GM12878 (cell line): ENCODE results near the gene COX6B2. TPM values are rescaled to one million over a fixed set of nuclear protein-coding genes. Genes with fewer than 3 reads are reported as not detected.

Experiments used
- MYC ChIP-seq: IDR thresholded peaks from 2 replicates; pipeline ENCODE4 v1.6.1; 2011; ENCODE audit warnings: mild to moderate bottlenecking, low read length, moderate library complexity, inconsistent platforms; ENCODE audit not compliant: insufficient read depth, insufficient replicate concordance, insufficient read length, severe bottlenecking
- polyA plus RNA-seq, 11 experiments: library from polyadenylated mRNA; depleted of rRNA in 4 of 11; unstranded in 6 of 11; stranded (reverse) in 5 of 11; fragments of >200 nt; fragmentation: Nextera tagmentation in 4 of 11; fragmentation: Illumina TruSeq in 1 of 11; extraction: Ambion mirVana in 4 of 11; extraction: Trizol in 1 of 11; gene quantifications; 1 replicate in 1 of 11; 2 replicates in 10 of 11; pipeline versions ENCODE4 v1.2.1 to v1.2.3, GENCODE V29; 2011 to 2016; ENCODE audit warnings: inconsistent platforms in 2 of 11, missing spikeins in 2 of 11, low read depth in 1 of 11
- total RNA-seq, 4 experiments: library from RNA; depleted of rRNA in 3 of 4; stranded (reverse); fragments of >200 nt in 3 of 4; fragmentation: Illumina TruSeq in 1 of 4; extraction: Trizol in 1 of 4; gene quantifications; 2 replicates each; pipeline versions ENCODE4 v1.2.1 to v1.2.3, GENCODE V29; 2013 to 2021
- TF ChIP-seq, protein P1 (sequence below): fragments of 450-650 bp; IDR thresholded peaks from 2 replicates; pipeline ENCODE4 v1.6.1; 2018; ENCODE audit warnings: mild to moderate bottlenecking, low read depth, moderate library complexity; ENCODE audit not compliant: partially characterized antibody
- TF ChIP-seq, protein P2 (sequence below): fragments of 450-650 bp; IDR thresholded peaks from 2 replicates; pipeline ENCODE4 v1.6.1; 2017; ENCODE audit warnings: mild to moderate bottlenecking, low read depth, inconsistent platforms; ENCODE audit not compliant: poor library complexity, severe bottlenecking
- TF ChIP-seq, protein P3 (sequence below): fragments of 450-650 bp; IDR thresholded peaks from 2 replicates; pipeline ENCODE4 v1.6.1; 2016; ENCODE audit warnings: mild to moderate bottlenecking

The COX6B2 gene
- total and polyA plus RNA-seq, 10 of the 15 experiments (the other 5 are each of a cell fraction or from before 2014, with no cell fraction given): 0.05 to 0.08 (median 0.07) TPM; not detected in 6

DNA sequence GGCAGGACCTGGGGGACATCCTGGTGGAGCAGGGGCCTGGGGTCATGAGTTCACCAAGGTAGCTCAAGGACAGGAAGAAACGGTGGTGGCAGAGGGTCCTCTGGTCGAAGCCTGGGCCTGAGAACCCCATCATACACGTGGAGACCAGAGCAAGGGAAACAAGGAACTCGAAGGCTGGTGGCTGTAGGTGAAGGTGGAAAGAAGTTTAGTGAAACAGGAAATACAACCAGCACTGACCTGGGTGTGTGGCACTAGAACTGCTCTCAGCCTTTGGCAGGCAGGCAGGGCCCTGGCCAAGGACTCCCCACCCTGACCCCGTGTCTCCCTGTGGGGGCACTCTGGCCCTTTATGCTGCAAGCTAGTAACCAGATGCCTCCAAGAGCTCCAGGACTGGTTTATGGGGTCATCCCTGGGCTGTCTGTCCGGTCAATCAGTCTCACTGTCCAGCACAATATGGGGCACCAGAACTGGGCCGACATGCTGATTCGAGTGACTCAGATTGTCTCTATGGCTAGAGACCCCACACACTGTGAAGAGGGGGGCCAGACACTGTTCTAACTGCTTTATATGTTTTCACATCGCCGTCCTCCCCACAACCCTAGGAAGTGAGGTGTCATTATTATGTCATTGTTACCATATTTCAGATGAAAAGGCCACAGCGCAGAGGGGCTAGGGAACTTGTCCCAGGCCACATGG, 3.8 kb downstream of the COX6B2 start (continued):
- TF ChIP-seq, protein P1, sequence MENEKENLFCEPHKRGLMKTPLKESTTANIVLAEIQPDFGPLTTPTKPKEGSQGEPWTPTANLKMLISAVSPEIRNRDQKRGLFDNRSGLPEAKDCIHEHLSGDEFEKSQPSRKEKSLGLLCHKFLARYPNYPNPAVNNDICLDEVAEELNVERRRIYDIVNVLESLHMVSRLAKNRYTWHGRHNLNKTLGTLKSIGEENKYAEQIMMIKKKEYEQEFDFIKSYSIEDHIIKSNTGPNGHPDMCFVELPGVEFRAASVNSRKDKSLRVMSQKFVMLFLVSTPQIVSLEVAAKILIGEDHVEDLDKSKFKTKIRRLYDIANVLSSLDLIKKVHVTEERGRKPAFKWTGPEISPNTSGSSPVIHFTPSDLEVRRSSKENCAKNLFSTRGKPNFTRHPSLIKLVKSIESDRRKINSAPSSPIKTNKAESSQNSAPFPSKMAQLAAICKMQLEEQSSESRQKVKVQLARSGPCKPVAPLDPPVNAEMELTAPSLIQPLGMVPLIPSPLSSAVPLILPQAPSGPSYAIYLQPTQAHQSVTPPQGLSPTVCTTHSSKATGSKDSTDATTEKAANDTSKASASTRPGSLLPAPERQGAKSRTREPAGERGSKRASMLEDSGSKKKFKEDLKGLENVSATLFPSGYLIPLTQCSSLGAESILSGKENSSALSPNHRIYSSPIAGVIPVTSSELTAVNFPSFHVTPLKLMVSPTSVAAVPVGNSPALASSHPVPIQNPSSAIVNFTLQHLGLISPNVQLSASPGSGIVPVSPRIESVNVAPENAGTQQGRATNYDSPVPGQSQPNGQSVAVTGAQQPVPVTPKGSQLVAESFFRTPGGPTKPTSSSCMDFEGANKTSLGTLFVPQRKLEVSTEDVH: no peak
- TF ChIP-seq, protein P2, sequence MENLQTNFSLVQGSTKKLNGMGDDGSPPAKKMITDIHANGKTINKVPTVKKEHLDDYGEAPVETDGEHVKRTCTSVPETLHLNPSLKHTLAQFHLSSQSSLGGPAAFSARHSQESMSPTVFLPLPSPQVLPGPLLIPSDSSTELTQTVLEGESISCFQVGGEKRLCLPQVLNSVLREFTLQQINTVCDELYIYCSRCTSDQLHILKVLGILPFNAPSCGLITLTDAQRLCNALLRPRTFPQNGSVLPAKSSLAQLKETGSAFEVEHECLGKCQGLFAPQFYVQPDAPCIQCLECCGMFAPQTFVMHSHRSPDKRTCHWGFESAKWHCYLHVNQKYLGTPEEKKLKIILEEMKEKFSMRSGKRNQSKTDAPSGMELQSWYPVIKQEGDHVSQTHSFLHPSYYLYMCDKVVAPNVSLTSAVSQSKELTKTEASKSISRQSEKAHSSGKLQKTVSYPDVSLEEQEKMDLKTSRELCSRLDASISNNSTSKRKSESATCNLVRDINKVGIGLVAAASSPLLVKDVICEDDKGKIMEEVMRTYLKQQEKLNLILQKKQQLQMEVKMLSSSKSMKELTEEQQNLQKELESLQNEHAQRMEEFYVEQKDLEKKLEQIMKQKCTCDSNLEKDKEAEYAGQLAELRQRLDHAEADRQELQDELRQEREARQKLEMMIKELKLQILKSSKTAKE: no peak
- TF ChIP-seq MYC: no peak
- TF ChIP-seq, protein P3, sequence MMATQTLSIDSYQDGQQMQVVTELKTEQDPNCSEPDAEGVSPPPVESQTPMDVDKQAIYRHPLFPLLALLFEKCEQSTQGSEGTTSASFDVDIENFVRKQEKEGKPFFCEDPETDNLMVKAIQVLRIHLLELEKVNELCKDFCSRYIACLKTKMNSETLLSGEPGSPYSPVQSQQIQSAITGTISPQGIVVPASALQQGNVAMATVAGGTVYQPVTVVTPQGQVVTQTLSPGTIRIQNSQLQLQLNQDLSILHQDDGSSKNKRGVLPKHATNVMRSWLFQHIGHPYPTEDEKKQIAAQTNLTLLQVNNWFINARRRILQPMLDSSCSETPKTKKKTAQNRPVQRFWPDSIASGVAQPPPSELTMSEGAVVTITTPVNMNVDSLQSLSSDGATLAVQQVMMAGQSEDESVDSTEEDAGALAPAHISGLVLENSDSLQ: no peak
- TF ChIP-seq, all 136 proteins: peak for 0
